Measurements from ENCODE around the gene GALNT14.
"Not testable (repeated sequence)": the region's sequence is repeated elsewhere in the genome, so short reads cannot be mapped to it uniquely, and the experiment has no call there.

The GALNT14 gene

DNA sequence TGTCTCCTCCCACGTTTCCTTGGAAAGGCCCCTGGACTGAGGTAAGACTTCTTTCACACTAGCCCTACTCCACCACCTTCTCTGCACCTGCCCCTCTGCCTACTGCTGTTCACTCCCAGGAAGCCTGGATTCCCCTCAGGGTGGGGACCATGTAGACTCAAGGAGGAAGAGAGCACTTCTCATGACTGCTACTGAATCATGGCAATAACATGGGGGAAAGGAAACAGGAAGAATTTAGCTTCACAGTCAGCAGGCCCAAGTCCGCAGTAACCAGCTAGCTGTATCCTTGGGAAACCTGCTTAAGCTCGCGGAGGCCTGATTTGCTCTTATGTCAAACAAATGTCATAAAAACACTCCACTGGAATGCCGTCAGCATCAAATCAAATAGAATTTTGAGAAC lies 204.7 kb downstream of the GALNT14 start:
- no peak for DNase-seq

DNA sequence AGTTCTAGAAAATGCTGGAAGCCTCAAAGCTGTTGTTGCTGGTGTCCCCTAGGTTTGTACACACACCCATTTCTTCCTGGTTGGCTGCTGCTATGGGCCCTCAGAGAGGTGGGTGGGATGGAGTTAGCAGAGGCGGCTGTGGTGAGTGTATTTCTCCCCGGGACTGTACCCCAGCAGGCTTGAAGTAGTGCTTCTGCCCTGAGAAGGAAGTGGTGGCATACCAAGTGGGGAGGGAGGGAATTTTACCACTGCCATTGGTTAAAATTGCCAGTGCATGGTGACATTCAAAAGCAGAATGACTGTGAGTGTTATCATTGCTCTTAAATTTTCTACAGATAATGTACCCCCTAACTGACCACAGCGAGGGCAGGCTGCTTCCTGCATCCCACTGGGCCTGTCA lies 205.4 kb downstream of the GALNT14 start:
- DNase-seq: no peak

DNA sequence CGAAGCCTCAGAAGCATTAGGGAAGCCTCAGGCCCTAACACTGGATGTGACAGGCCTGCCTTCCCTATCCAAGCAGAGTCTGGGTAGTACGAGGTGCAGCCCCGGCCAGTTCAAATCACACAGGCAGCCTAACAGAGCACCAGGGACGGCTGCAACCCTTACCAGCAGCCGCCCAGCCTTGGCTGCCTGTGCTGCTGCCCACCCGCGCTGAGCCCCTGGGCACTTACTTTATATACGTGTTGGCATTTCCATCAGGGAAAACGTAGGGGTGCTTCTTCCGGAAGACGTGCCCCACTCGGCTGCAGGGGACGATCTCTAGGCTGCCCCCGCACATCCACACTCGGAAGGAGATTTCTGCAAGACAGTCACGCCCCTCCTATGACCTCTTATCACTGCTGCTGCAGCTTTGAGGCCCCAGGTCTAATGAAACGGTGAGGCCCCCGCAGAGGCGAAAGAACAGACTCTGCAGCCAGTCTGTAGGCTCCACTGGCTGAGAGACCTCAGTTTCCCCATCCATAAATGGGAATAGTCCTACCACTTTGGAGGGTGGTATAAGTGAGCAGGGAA lies 206.3 kb downstream of the GALNT14 start:
- DNase-seq: no peak

DNA sequence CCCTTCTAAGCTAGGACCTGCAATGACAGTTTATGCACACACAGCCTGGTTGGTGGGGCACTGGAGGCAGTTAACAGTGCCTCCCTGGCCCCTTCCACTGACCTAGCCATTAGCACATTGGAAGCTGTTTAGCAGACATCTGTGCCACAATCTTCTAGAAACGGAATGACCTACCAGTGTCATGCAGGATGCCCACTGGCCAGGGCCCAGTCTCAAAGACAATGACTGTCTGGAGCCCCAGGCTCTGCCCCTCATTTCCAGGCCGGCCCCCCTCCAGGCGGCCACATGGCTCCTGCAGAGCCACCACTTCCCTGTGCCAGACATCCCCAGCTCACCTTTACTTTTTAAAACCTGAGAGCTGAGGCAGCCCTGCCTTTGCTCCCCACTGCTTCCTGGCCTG lies 207.5 kb downstream of the GALNT14 start:
- DNase-seq: no peak

DNA sequence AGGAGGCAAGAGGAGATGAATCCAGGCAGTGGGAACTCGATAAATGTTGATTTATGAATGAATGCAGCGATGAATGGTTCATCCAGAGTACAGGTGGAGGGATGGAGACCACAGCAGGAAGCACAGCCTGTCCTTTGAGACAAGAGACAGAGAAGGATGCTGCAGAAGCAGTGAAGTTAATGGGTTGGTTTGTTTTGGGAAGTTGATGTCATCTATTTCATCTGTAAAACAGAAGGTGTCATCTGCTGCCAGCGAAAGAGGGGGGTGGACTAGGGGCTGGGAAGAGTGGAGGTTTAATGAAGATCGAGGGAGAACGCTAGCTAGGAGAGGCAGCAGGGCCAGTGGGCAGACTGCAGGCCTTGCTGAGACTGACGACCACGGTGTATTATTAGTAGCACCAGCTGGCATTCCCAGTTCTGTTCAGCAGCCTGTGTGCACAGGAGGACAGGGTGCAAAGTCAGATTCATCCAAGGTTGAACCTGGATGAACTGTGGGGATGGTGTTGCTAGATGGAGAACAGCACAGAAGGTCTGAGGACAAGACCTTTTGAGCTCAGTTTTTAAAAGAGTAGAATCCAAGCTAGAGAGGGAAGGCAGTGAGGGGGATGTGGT lies 210.7 kb downstream of the GALNT14 start:
- DNase-seq: no peak

GRCh38 chr2:30926606-30927005 lies 211.6 kb downstream of the GALNT14 start:
- no peak for DNase-seq

DNA sequence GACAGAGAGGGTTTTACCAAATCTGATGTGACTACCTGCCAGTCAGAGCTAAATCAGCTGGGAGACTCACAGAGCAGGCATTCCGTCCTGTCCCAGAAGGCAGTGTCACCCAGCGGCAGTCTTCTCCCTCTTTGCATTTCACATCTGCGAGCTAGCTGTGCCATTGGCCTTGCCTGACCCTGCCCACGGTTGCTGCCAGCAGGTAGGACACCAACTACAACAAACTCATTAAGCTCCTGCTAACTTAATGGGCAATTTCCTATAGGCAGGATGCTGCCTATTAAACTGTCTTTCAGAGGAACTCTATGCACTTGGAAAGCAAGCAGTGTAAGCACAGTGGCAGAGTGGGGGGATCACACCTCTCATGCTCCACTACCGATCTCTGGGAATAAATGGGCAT lies 214.6 kb downstream of the GALNT14 start:
- DNase-seq: no peak

GRCh38 chr2:30920511-30920910 lies 217.7 kb downstream of the GALNT14 start:
- no peak for DNase-seq

DNA sequence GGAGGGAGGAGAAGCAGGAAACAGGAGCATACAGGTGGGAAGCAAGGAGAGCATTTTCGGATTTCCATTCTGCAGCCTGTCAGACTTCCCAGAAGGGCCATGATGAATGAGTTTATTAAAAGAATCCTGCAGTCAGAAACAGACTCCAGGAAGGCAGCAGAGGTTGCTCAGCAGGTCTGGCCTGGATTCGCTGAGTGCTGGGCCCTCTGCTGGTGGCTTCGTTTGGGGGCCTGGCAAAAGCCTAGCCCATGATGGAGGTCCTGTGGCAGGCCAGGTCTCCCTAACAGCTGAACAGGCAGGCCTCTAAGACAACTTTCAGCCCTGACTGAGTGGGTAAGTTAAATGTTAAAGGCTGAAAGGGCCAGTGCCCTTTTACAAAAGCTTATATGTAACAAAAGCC lies 222.8 kb downstream of the GALNT14 start:
- DNase-seq: no peak

DNA sequence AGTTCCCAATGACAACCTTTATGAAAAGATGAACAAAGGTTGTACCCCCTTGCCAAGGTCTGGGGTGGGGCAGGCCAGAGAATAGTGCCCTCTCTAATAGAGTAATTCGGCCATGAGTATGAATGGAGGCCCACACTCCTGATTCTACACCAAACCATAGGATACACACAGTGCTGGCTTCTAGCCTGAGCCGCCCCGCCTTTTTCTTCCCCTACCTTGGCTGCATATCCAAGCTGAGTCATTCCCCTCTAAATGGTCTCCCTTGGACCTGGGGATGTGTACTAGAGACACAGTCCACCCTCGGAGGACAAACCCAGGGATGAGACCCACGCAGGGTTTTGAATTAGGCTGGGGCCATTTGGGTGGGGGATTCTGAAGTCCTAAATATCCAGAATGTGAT lies 223.8 kb downstream of the GALNT14 start:
- DNase-seq: no peak

GRCh38 chr2:30912056-30912455 lies 226.2 kb downstream of the GALNT14 start:
- no peak for DNase-seq

- no peak for DNase-seq
These were observed 226.9 kb downstream of the GALNT14 start for GRCh38 chr2:30911327-30911726.

DNA sequence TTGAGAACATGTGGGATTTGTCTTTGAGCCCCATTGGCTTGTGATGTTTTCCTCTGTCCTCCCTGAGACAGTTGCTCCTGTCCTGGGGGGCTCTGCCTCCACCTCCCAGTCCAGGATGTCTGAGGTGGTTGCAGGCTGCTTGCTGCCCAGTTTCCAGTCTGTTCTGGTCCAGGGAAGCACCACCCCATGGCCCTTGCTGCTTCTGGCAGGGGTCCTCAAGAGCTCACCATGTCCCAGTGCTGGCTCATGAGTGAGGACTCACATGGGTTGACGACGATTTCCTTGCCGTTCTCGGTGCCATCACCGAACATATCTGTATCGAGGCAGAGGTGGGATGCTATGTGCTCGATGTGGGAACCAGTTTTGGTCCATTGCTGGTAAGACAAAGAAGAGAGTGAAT lies 227.6 kb downstream of the GALNT14 start:
- DNase-seq: no peak

DNA sequence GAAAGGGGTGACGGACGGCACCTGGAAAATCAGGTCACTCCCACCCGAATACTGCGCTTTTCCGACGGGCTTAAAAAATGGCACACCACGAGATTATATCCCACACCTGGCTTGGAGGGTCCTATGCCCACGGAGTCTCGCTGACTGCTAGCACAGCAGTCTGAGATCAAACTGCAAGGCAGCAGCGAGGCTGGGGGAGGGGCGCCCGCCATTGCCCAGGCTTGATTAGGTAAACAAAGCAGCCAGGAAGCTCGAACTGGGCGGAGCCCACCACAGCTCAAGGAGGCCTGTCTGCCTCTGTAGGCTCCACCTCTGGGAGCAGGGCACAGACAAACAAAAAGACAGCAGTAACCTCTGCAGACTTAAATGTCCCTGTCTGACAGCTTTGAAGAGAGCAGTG lies 233.8 kb downstream of the GALNT14 start:
- not testable (repeated sequence) for DNase-seq

DNA sequence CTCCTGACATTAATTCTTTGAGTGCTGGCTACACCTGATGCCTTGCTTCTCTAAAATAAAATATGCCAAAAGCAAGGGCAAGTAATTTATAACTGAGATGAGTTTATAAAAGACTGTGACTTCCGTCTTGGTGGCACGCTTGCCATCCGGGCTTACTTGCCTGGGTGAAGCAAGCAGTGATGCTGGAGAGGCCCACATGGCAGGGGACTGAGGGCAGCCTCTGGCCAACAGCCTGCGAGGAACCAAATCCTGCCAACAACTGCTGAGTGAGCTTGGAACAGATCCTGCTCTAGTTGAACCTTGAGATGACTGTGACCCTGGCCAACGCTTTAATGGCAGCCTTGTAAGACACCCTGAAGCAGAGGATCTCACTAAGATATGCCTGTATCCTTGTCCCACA lies 234.9 kb downstream of the GALNT14 start:
- no peak for DNase-seq

DNA sequence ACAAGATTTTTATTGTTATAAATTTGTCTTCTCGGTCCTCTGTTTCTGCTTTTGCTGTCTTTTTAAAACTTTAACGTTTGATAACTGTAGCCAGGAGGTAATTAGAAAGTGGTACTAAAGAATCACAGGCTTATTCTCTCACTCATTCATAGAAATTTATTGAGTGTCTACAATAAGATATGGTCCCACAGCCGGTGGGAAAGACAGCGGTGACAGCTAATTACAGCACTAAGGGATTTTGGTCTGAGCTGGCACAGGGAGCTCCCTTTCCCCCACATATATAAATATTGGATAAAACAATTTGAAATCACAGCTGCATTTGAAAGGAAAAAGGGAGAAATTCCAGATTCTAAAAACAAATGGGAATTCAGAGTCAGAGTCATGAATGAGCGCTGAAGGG lies 237.9 kb downstream of the GALNT14 start:
- no peak for DNase-seq

DNA sequence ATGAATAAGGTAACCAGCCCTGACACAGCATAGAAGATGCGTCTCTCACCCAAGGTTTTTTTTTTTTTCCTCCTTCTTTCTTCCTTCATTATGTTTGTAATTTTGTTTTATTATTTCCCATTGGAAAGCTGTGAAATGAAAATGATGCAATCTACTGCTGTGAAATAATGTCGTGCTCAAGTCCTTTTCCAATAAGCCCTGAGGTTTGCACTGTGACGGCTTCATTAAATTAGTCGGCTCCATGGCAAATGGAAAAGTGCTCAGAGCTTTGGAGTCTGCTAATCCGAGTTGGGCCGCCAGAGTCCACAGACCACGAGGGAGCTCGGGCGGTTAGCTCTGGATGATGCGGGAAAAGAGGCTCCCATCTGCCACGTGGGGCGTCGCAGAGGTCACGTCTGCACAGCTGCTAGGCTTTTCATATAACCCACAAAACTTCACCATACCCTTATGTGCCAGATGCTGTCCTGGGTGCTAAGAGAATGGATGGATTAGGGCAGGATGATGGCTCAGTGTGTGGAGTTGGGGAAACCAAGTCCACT lies 238.7 kb downstream of the GALNT14 start:
- DNase-seq: no peak

GRCh38 chr2:30897539-30897938 lies 240.7 kb downstream of the GALNT14 start:
- DNase-seq: no peak

GRCh38 chr2:30894498-30895119 lies 243.6 kb downstream of the GALNT14 start:
- no peak for DNase-seq

DNA sequence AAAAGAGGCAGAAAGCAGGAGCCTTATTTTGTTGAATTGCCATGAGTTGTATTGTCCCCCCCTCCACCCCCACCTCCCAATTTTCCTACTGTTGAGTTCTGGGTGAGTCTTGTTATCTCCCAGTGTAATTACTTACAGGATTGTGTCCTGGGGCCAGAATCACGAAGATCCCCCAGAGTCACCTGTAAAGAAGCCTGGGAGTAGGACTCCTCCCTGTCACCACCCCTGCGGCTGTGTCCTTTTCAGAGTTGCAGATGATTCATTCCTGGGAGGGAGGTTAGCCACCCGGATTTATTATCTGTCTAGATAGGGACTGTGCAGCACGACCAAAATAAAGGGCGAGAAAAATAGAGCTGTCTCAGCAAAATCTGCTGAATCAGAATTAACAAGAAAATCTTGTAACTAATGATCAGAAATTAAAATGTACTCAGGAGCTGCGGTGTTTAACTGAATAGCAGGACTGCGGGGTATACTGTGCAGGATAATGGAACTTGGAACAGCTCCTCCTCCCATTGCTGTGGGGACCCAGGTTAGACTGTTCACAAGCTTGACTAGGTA lies 249.3 kb downstream of the GALNT14 start:
- DNase-seq: no peak

- no peak for DNase-seq
These were observed 252.2 kb downstream of the GALNT14 start for GRCh38 chr2:30886080-30886479.

GRCh38 chr2:30883822-30884221 lies 254.4 kb downstream of the GALNT14 start:
- no peak for DNase-seq

DNA sequence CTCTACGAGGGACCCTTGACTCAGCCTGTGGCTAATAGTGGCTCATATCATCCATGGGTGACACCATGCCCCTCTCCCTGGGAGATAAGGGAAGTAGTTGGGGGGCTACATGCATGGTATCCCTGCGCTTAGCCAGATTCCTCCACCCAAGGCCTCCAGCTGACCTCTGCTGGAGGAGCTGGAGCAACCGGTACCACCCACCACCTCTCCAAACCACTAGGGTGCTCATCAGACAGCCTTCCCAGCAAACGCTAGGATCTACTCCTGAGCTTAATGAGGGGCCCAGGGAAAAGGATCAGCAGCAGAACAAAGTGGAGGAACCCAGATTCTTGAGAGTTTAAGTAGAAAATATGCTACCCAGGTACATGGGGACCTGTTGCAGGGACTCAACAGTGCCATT lies 255.1 kb downstream of the GALNT14 start:
- DNase-seq: no peak

- DNase-seq: no peak
These were observed 257.7 kb downstream of the GALNT14 start for GRCh38 chr2:30880516-30880915.
